ENCODE results near the gene PROC.

PROC gene

GRCh38 chr2:127392828-127393578 lies 25.2 kb upstream of the PROC start:
- no peak overlapping the region for H3K4me3 ChIP-seq (ENCODE audit: low read depth, low read length)
- no peak for DNase-seq (ENCODE audit: low read depth)
- no peak for TF ChIP-seq CTCF (conservative IDR thresholded peaks at IDR 0.05; ENCODE audit: low read depth, low read length)

GRCh38 chr2:127394492-127394891 lies 23.7 kb upstream of the PROC start:
- H3K4me3 ChIP-seq (ENCODE audit: low read depth, low read length), result no peak overlapping the region
- DNase-seq (ENCODE audit: low read depth), result no peak
- no peak for TF ChIP-seq CTCF (conservative IDR thresholded peaks at IDR 0.05; ENCODE audit: low read depth, low read length)

GRCh38 chr2:127397568-127398238 lies 20.5 kb upstream of the PROC start:
- no peak for DNase-seq (ENCODE audit: low read depth)
- TF ChIP-seq CTCF (conservative IDR thresholded peaks at IDR 0.05; ENCODE audit: low read depth, low read length), result no peak

GRCh38 chr2:127398239-127398590 lies 20.0 kb upstream of the PROC start:
- no peak for TF ChIP-seq CTCF (conservative IDR thresholded peaks at IDR 0.05; ENCODE audit: low read depth, low read length)
- H3K4me3 ChIP-seq (ENCODE audit: low read depth, low read length), result no peak overlapping the region
- DNase-seq (ENCODE audit: low read depth), result peak; percentile 92

More at GRCh38 chr2:127397568-127398238, 20.5 kb upstream of the PROC start:
- no peak overlapping the region for H3K4me3 ChIP-seq (ENCODE audit: low read depth, low read length)

- DNase-seq (ENCODE audit: low read depth), result no peak
- H3K4me3 ChIP-seq (ENCODE audit: low read depth, low read length), result peak overlapping the region; percentile 29
- no peak for TF ChIP-seq CTCF (conservative IDR thresholded peaks at IDR 0.05; ENCODE audit: low read depth, low read length)
Measured at GRCh38 chr2:127400533-127400896, 17.7 kb upstream of the PROC start.

GRCh38 chr2:127400897-127401756 lies 17.1 kb upstream of the PROC start:
- peak overlapping the region; percentile 29 for H3K4me3 ChIP-seq (ENCODE audit: low read depth, low read length)
- TF ChIP-seq CTCF (conservative IDR thresholded peaks at IDR 0.05; ENCODE audit: low read depth, low read length), result no peak
- DNase-seq (ENCODE audit: low read depth), result peak; percentile 68
